Neural cell (in vitro differentiated cells): ENCODE results near the gene C1QTNF1. TPM values are rescaled to one million over a fixed set of nuclear protein-coding genes. Genes with fewer than 3 reads are reported as not detected.

Experiments used
- H2AFZ ChIP-seq: fragments of 200-600, 300-800 bp; sonication (generic), shearing (Covaris generic); 2 replicates; pipeline ENCODE4 v1.6.0; 2014; ENCODE audit warnings: low read depth, mild to moderate bottlenecking, antibody characterized with exemption, low read length, moderate library complexity
- H3F3A ChIP-seq: fragments of 200-600 bp; shearing (Covaris generic); 2 replicates; pipeline ENCODE4 v1.6.1; 2016; ENCODE audit warnings: mild to moderate bottlenecking, moderate library complexity, mixed read lengths, antibody characterized with exemption, low read length; ENCODE audit not compliant: insufficient read depth, poor library complexity, severe bottlenecking
- H3K27ac ChIP-seq: fragments of 200-600, 300-800 bp; sonication (generic), shearing (Covaris generic); 2 replicates; pipeline ENCODE4 v1.5.1; 2014; ENCODE audit warnings: mild to moderate bottlenecking, low read length, moderate library complexity
- H3K27me3 ChIP-seq: fragments of 300-800, 200-600 bp; sonication (generic), shearing (Covaris generic); 2 replicates; pipeline ENCODE4 v1.6.0; 2014; ENCODE audit warnings: mild to moderate bottlenecking, low read depth, low read length, moderate library complexity; ENCODE audit not compliant: insufficient read depth
- H3K36me3 ChIP-seq: fragments of 300-800, 200-600 bp; sonication (generic), shearing (Covaris generic); 2 replicates; pipeline ENCODE4 v1.5.1; 2014; ENCODE audit warnings: mild to moderate bottlenecking, antibody characterized with exemption, low read length, moderate library complexity; ENCODE audit not compliant: insufficient read depth
- H3K4me2 ChIP-seq: fragments of 300-800, 200-600 bp; sonication (generic), shearing (Covaris generic); 2 replicates; pipeline ENCODE4 v1.6.0; 2014; ENCODE audit warnings: mild to moderate bottlenecking, low read length
- H3K4me3 ChIP-seq: fragments of 300-800, 200-600 bp; sonication (generic), shearing (Covaris generic); 2 replicates; pipeline ENCODE4 v1.5.1; 2014; ENCODE audit warnings: mild to moderate bottlenecking, low read length, moderate library complexity
- H3K79me2 ChIP-seq: fragments of 200-600 bp; shearing (Covaris generic); replicated peaks from 2 replicates; pipeline ENCODE4 v1.6.0; 2014; ENCODE audit warnings: mild to moderate bottlenecking, low read length, moderate library complexity; ENCODE audit not compliant: insufficient read depth
- H3K9ac ChIP-seq: fragments of 300-800, 200-600 bp; sonication (generic), shearing (Covaris generic); 2 replicates; pipeline ENCODE4 v1.6.1; 2016; ENCODE audit warnings: mild to moderate bottlenecking, low read length, mixed read lengths
- H3K9me2 ChIP-seq: fragments of 200-600 bp; shearing (Covaris generic); 2 replicates; pipeline ENCODE4 v1.6.1; 2016; ENCODE audit warnings: mild to moderate bottlenecking, low read length, mixed read lengths; ENCODE audit not compliant: insufficient read depth
- H3K9me3 ChIP-seq: fragments of 200-600, 300-800 bp; sonication (generic), shearing (Covaris generic); 2 replicates; pipeline ENCODE4 v1.6.1; 2016; ENCODE audit warnings: mild to moderate bottlenecking, mixed run types, low read length, moderate library complexity, mixed read lengths
- H4K20me1 ChIP-seq: fragments of 200-600 bp; shearing (Covaris generic); 2 replicates; pipeline ENCODE4 v1.6.1; 2016; ENCODE audit warnings: mild to moderate bottlenecking, mixed run types; ENCODE audit not compliant: insufficient read depth
- CTCF ChIP-seq: fragments of 450-650 bp; IDR thresholded peaks from 2 replicates; pipeline ENCODE4 v1.5.1; 2014; ENCODE audit warnings: antibody characterized with exemption, mild to moderate bottlenecking, moderate library complexity; ENCODE audit not compliant: poor library complexity, severe bottlenecking
- EP300 ChIP-seq: fragments of 450-650 bp; conservative IDR thresholded peaks from 2 replicates; pipeline ENCODE4 v1.6.1; 2014; ENCODE audit warnings: antibody characterized with exemption, mild to moderate bottlenecking, moderate library complexity; ENCODE audit not compliant: poor library complexity, severe bottlenecking
- EZH2 ChIP-seq: fragments of 200-600, 300-800 bp; shearing (Covaris generic), sonication (generic); IDR thresholded peaks from 2 replicates; pipeline ENCODE4 v1.6.1; 2014; ENCODE audit warnings: antibody characterized with exemption, low read length, borderline replicate concordance, mild to moderate bottlenecking; ENCODE audit not compliant: insufficient read depth, poor library complexity, severe bottlenecking
- MXI1 ChIP-seq: fragments of 450-650 bp; conservative IDR thresholded peaks from 2 replicates; pipeline ENCODE4 v1.6.1; 2014; ENCODE audit warnings: antibody characterized with exemption, mild to moderate bottlenecking; ENCODE audit not compliant: poor library complexity, severe bottlenecking
- POLR2AphosphoS5 ChIP-seq: IDR thresholded peaks from 2 replicates; pipeline ENCODE4 v1.6.1; 2012
- RAD21 ChIP-seq: fragments of 450-650 bp; conservative IDR thresholded peaks from 2 replicates; pipeline ENCODE4 v1.6.1; 2014; ENCODE audit warnings: antibody characterized with exemption, mild to moderate bottlenecking, moderate library complexity
- REST ChIP-seq: IDR thresholded peaks from 2 replicates; pipeline ENCODE4 v1.6.1; 2012; ENCODE audit warnings: borderline replicate concordance
- SMC3 ChIP-seq: fragments of 450-650 bp; conservative IDR thresholded peaks from 2 replicates; pipeline ENCODE4 v1.6.1; 2014; ENCODE audit warnings: antibody characterized with exemption, mild to moderate bottlenecking, moderate library complexity; ENCODE audit not compliant: poor library complexity
- TAF1 ChIP-seq: IDR thresholded peaks from 2 replicates; pipeline ENCODE4 v1.6.1; 2012; ENCODE audit warnings: low read depth
- polyA plus RNA-seq: library from polyadenylated mRNA; depleted of rRNA; stranded (reverse); fragments of >200 nt; gene quantifications from 2 replicates; pipeline ENCODE4 v1.2.3, GENCODE V29; 2014

C1QTNF1 gene
- polyA plus RNA-seq, 1 donor from 2014 or later: 0.16 TPM

- Histone ChIP-seq H3K4me3 (no peak overlapping the region), H3K36me3 (no peaks in the 10 kb centered on the region), H3K9me3 (no peaks in the 10 kb centered on the region), H3F3A (no peaks in the 10 kb centered on the region), H2AFZ (no peak overlapping the region), H3K27ac (no peak overlapping the region), H3K79me2 (no peaks in the 10 kb centered on the region), H3K9me2 (no peaks in the 10 kb centered on the region), H3K27me3 (no peaks in the 10 kb centered on the region), H3K9ac (no peak overlapping the region), H3K4me2 (no peak overlapping the region), H4K20me1 (no peaks in the 10 kb centered on the region)
- TF ChIP-seq SMC3: no peak
- no peak for TF ChIP-seq EZH2
- no peak for TF ChIP-seq TAF1
- TF ChIP-seq REST: no peak
- TF ChIP-seq RAD21: no peak
- TF ChIP-seq CTCF: no peak
Observed at GRCh38 chr17:78986649-78987328, 37.2 kb upstream of the C1QTNF1 start.

GRCh38 chr17:78988152-78988551, 35.8 kb upstream of the C1QTNF1 start:
- Histone ChIP-seq H3F3A (no peaks in the 10 kb centered on the region), H3K9me3 (no peaks in the 10 kb centered on the region), H3K36me3 (no peaks in the 10 kb centered on the region), H3K4me2 (no peak overlapping the region), H4K20me1 (no peaks in the 10 kb centered on the region), H2AFZ (no peak overlapping the region), H3K9me2 (no peaks in the 10 kb centered on the region), H3K4me3 (no peak overlapping the region), H3K79me2 (no peaks in the 10 kb centered on the region), H3K27me3 (no peaks in the 10 kb centered on the region), H3K9ac (no peak overlapping the region), H3K27ac (no peak overlapping the region)
- TF ChIP-seq EP300 (no peak), EZH2 (no peak), SMC3 (no peak), CTCF (no peak), TAF1 (no peak), RAD21 (no peak), MXI1 (no peak), REST (no peak), POLR2AphosphoS5 (no peak)
